Measurements from ENCODE around the gene NLN.
"Not testable (repeated sequence)": the region's sequence is repeated elsewhere in the genome, so short reads cannot be mapped to it uniquely, and the experiment has no call there.

The NLN gene

DNA sequence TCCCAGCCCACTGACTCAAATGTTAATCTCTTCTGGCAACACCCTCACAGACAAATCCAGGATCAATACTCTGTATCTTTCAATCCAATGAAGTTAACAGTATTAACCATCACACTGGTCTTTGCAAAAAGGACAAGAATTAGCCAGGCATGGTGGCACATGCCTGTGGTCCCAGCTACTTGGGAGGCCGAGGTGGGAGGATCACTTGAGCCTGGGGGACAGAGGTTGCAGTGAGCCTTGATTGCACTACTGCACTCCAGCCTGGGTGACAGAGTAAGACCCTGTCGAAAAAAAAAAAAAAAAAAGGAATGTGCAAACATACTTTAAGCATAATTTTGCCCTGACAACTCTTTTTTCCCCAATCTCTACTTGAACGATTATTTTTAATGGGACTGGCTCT lies 146.5 kb downstream of the NLN start:
- Histone ChIP-seq H3K4me1 (ENCODE audit: control insufficient read depth in 1 of 2, insufficient read depth in 1 of 2, low read depth in 1 of 2, low read length in 1 of 2) (no peaks in the 10 kb centered on the region), H3K4me3 (ENCODE audit: low read depth in 1 of 2, low read length in 1 of 2) (no peak overlapping the region), H3K9me3 (no peaks in the 10 kb centered on the region), H3K27me3 (no peaks in the 10 kb centered on the region), H3K27ac (no peak overlapping the region), H3K36me3 (no peaks in the 10 kb centered on the region)
- TF ChIP-seq, protein P1, sequence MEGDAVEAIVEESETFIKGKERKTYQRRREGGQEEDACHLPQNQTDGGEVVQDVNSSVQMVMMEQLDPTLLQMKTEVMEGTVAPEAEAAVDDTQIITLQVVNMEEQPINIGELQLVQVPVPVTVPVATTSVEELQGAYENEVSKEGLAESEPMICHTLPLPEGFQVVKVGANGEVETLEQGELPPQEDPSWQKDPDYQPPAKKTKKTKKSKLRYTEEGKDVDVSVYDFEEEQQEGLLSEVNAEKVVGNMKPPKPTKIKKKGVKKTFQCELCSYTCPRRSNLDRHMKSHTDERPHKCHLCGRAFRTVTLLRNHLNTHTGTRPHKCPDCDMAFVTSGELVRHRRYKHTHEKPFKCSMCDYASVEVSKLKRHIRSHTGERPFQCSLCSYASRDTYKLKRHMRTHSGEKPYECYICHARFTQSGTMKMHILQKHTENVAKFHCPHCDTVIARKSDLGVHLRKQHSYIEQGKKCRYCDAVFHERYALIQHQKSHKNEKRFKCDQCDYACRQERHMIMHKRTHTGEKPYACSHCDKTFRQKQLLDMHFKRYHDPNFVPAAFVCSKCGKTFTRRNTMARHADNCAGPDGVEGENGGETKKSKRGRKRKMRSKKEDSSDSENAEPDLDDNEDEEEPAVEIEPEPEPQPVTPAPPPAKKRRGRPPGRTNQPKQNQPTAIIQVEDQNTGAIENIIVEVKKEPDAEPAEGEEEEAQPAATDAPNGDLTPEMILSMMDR (IDR thresholded peaks at IDR 0.05): no peak

DNA sequence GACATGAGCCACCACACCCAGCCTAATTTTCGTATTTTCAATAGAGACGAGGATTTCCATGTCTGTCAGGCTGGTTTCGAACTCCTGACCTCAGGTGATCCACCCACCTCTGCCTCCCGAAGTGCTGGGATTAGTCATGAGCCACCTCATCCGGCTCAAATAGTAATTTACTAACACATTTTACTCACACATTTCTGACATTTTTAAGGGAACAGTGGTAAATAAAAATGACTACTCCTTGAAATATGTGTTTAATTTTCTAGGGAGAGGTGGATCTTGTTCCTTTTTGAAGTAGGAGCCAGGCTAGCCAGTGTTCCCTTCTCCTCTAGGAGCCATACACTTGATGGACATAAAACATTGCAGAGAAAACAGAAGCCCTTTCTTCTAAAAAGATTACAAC lies 149.2 kb downstream of the NLN start:
- Histone ChIP-seq H3K9me3 (no peaks in the 10 kb centered on the region), H3K27me3 (no peaks in the 10 kb centered on the region), H3K4me1 (ENCODE audit: control insufficient read depth in 1 of 2, insufficient read depth in 1 of 2, low read depth in 1 of 2, low read length in 1 of 2) (no peaks in the 10 kb centered on the region), H3K4me3 (ENCODE audit: low read depth in 1 of 2, low read length in 1 of 2) (no peak overlapping the region), H3K27ac (no peak overlapping the region), H3K36me3 (no peaks in the 10 kb centered on the region)
- TF ChIP-seq, protein P1 (IDR thresholded peaks at IDR 0.05): no peak

DNA sequence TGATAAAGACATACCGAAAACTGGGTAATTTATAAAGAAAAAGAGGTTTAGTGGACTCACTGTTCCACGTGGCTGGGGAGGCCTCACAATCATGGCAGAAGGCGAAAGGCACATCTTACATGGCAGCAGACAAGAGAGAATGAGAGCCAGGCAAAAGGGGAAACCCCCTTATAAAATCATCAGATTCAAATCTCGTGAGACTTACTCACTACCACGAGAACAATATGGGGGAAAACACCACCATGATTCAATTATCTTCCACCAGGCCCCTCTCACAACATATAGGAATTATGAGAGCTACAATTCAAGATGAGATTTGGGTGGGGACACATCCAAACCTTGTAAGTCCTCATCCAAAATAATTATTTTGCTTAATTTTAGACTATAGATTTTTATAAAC lies 149.8 kb downstream of the NLN start:
- H3K4me1 ChIP-seq (ENCODE audit: control insufficient read depth in 1 of 2, insufficient read depth in 1 of 2, low read depth in 1 of 2, low read length in 1 of 2); H3K27ac ChIP-seq; H3K27me3 ChIP-seq; H3K36me3 ChIP-seq; H3K9me3 ChIP-seq; H3K4me3 ChIP-seq (ENCODE audit: low read depth in 1 of 2, low read length in 1 of 2): not testable (repeated sequence)

DNA sequence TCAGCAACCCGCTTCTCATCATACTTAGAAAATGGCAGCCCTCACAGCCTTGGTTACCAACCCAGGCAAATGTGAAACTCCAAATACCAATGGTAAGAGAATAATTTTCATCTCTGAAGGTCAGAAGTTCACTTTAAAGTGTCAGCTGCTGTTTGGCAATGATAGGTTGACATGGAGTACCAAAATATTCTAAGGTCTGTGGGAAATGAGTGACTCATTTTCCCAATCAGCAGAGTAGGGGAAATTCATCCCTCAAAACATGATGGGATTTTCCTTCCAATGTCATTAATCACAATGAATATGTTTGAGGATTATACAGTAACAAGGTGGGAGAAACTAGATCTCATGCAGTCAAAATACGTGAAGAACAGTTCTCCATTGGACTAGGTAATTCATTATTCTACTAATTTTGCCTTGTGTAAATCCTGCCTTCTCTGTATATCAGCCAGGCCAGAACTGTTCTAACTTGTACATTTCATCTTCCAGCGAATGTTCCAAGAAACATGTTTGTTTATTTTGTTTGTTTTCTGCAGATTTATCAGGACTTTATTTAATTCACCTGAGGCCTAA lies 151.3 kb downstream of the NLN start:
- Histone ChIP-seq H3K27ac (no peak overlapping the region), H3K4me1 (ENCODE audit: control insufficient read depth in 1 of 2, insufficient read depth in 1 of 2, low read depth in 1 of 2, low read length in 1 of 2) (no peaks in the 10 kb centered on the region), H3K27me3 (no peaks in the 10 kb centered on the region), H3K9me3 (no peaks in the 10 kb centered on the region), H3K4me3 (ENCODE audit: low read depth in 1 of 2, low read length in 1 of 2) (no peak overlapping the region), H3K36me3 (no peaks in the 10 kb centered on the region)
- TF ChIP-seq, protein P1 (IDR thresholded peaks at IDR 0.05): no peak

DNA sequence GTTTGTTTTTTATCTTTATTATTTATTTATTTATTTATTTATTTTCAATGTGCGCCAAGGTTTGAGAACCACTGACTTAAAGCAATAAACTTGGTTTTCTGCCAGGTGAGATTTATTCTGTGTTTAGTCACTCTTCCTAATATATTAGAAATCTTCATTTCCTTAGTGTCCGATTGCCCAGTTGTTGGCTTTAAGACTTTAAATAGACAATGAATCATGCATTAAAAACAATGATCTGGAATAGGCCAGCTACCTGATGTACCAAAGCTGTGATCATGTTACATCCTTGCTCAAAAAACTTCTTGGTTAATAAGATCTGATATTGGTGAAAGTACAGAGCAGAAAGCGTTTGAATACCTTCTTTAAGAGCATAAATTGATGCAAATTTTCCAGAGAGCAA lies 152.2 kb downstream of the NLN start:
- H3K4me1 ChIP-seq (ENCODE audit: control insufficient read depth in 1 of 2, insufficient read depth in 1 of 2, low read depth in 1 of 2, low read length in 1 of 2): no peaks in the 10 kb centered on the region
- H3K4me3 ChIP-seq (ENCODE audit: low read depth in 1 of 2, low read length in 1 of 2): no peak overlapping the region
- TF ChIP-seq, protein P1 (IDR thresholded peaks at IDR 0.05): no peak
- no peaks in the 10 kb centered on the region for H3K27me3 ChIP-seq
- H3K27ac ChIP-seq: no peak overlapping the region
- no peaks in the 10 kb centered on the region for H3K9me3 ChIP-seq
- no peaks in the 10 kb centered on the region for H3K36me3 ChIP-seq

DNA sequence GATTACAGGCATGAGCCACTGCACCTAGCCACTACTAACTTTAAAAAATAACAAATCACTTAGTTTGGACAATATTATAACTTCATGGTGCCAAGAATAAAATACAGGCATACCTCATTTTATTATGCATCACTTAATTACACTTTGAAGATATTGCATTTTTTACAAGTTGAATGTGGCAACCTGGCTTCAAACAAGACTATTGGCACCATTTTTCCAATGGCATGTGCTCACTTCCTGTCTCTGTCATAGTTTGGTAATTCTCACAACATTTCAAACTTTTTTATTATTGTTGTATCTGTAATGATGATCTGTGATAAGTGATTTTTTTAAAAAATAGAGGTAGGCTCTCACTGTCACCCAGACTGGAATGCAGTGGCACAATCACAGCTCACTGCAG lies 154.5 kb downstream of the NLN start:
- no peak overlapping the region for H3K27ac ChIP-seq
- no peaks in the 10 kb centered on the region for H3K9me3 ChIP-seq

More for the DNA sequence above, 154.5 kb downstream of the NLN start:
- TF ChIP-seq, protein P1 (IDR thresholded peaks at IDR 0.05): no peak
- no peak overlapping the region for H3K4me3 ChIP-seq (ENCODE audit: low read depth in 1 of 2, low read length in 1 of 2)
- H3K27me3 ChIP-seq: no peaks in the 10 kb centered on the region
- no peaks in the 10 kb centered on the region for H3K4me1 ChIP-seq (ENCODE audit: control insufficient read depth in 1 of 2, insufficient read depth in 1 of 2, low read depth in 1 of 2, low read length in 1 of 2)
- no peaks in the 10 kb centered on the region for H3K36me3 ChIP-seq

All from neutrophil (primary cell).